ENCODE measurements around the gene TMEM203. TPM values are rescaled to one million over a fixed set of nuclear protein-coding genes. Genes with fewer than 3 reads are reported as not detected.

TMEM203 gene
- total RNA-seq, 5 donors from 2014 or later (not counting 1 experiment from before 2014, with no cell fraction given): 23.7 to 44.7 (median 42.1) TPM

GRCh38 chr9:137188490-137189296, 16.8 kb downstream of the TMEM203 start, which contains the start of the genes ANAPC2 and SSNA1:
Gene ANAPC2, minus strand, starts transcription at chr9:137188560. Its CDS starts 28 bp downstream, at chr9:137188532.
Gene SSNA1, plus strand, starts transcription at chr9:137188676. Its CDS starts 51 bp downstream, at chr9:137188727.
- Histone ChIP-seq H3K27me3 (replicated peaks in 1 of 2; ENCODE audit: control insufficient read depth in 2 of 2, extremely low read depth in 1 of 2, insufficient read depth in 2 of 2, low read length in 1 of 2) (no peaks in the 10 kb centered on the region), H3K4me1 (ENCODE audit: control insufficient read depth in 1 of 2, extremely low read depth in 1 of 2, insufficient read depth in 2 of 2, low read length in 2 of 2) (peaks cover 13 to 54% of the 10 kb centered on the region in 2 experiments), H3K27ac (ENCODE audit: low read length) (peak within 1 kb of the TSS; percentile 77), H3K4me3 (ENCODE audit: control insufficient read depth in 1 of 2, extremely low read depth in 1 of 2, low read length in 1 of 2) (peak within 1 kb of the TSS; percentile 91 to 99), H3K36me3 (ENCODE audit: control insufficient read depth in 2 of 2, extremely low read depth in 1 of 2, insufficient read depth in 1 of 2, low read length in 1 of 2) (peaks cover 6 to 42% of the 10 kb centered on the region in 2 donors), H3K9me3 (no peaks in the 10 kb centered on the region)
- ChIA-PET CTCF (interaction anchor here in 1 of 2 donors (0.6 to 1.4 kb wide), 5 partner anchors 12 to 398 kb away, joined by 3 to 5 read pairs (median 3); partner anchors contain the start of genes TMEM141 and TPRN), POLR2A (interaction anchor here (0.5 to 1.1 kb wide), 6 partner anchors 10 to 750 kb away, joined by 3 to 6 read pairs (median 4); partner anchors contain the start of gene TUBB4B (in 1 of the 2))
- H3K36me3 Mint-ChIP-seq: peaks cover 11% of the 10 kb centered on the region
- WGBS (ENCODE audit: insufficient coverage): under 1% methylated on average over 98 of the region's 98 CpGs
- ATAC-seq (replicated peaks in 1 of 4) (peak; percentile 78 to 85 (median 80)), DNase-seq (peak; percentile 75 to 98 (median 88))
- peak within 1 kb of the TSS; percentile 87 to 91 (median 88) for H3K4me3 Mint-ChIP-seq
- no peaks in the 10 kb centered on the region for H3K9me3 Mint-ChIP-seq
- H3K27ac Mint-ChIP-seq: peak within 1 kb of the TSS; percentile 90 to 91
- peaks cover 22 to 46% (median 42%) of the 10 kb centered on the region in 3 donors for H3K4me1 Mint-ChIP-seq
- no peaks in the 10 kb centered on the region for H3K27me3 Mint-ChIP-seq

- CTCF ChIA-PET: interaction anchor here in 1 of 2 donors (1.4 kb wide), 2 partner anchors 13 to 59 kb away, joined by 3 to 4 read pairs; partner anchors contain the start of gene TPRN
- WGBS (ENCODE audit: insufficient coverage): under 1% methylated on average over 30 of the region's 31 CpGs
- H3K4me3 Mint-ChIP-seq: peak overlapping the region; percentile 87 to 91 (median 88)
- Histone ChIP-seq H3K36me3 (ENCODE audit: control insufficient read depth in 2 of 2, extremely low read depth in 1 of 2, insufficient read depth in 1 of 2, low read length in 1 of 2) (peaks cover 7 to 48% of the 10 kb centered on the region in 2 donors), H3K4me3 (ENCODE audit: control insufficient read depth in 1 of 2, extremely low read depth in 1 of 2, low read length in 1 of 2) (peak overlapping the region; percentile 91 to 99), H3K27me3 (replicated peaks in 1 of 2; ENCODE audit: control insufficient read depth in 2 of 2, extremely low read depth in 1 of 2, insufficient read depth in 2 of 2, low read length in 1 of 2) (no peaks in the 10 kb centered on the region), H3K27ac (ENCODE audit: low read length) (peak overlapping the region; percentile 74), H3K9me3 (no peaks in the 10 kb centered on the region), H3K4me1 (ENCODE audit: control insufficient read depth in 1 of 2, extremely low read depth in 1 of 2, insufficient read depth in 2 of 2, low read length in 2 of 2) (peaks cover 13 to 54% of the 10 kb centered on the region in 2 experiments)
- H3K36me3 Mint-ChIP-seq: peaks cover 15% of the 10 kb centered on the region
- peak in 1 of 4 experiments; percentile 26 for ATAC-seq (replicated peaks in 1 of 4)
- no peak for DNase-seq
- peaks cover 22 to 46% (median 42%) of the 10 kb centered on the region in 3 donors for H3K4me1 Mint-ChIP-seq
- POLR2A ChIA-PET: interaction anchor here (0.9 to 1.0 kb wide), 2 partner anchors 15 to 53 kb away, joined by 3 read pairs; partner anchors contain the start of gene TUBB4B (in 1 of the 2)
- peak overlapping the region; percentile 85 to 90 for H3K27ac Mint-ChIP-seq
- H3K27me3 Mint-ChIP-seq: no peaks in the 10 kb centered on the region
- no peaks in the 10 kb centered on the region for H3K9me3 Mint-ChIP-seq
These were observed 17.4 kb downstream of the TMEM203 start for GRCh38 chr9:137188086-137188489.

- ATAC-seq (replicated peaks in 1 of 4) (no peak), DNase-seq (no peak)
- Mint-ChIP-seq H3K27me3 (no peaks in the 10 kb centered on the region), H3K9me3 (no peaks in the 10 kb centered on the region), H3K27ac (peak overlapping the region; percentile 83 to 85), H3K4me3 (peak overlapping the region; percentile 87 to 91 (median 88)), H3K4me1 (peaks cover 22 to 46% (median 42%) of the 10 kb centered on the region in 3 donors), H3K36me3 (peaks cover 15% of the 10 kb centered on the region)
- ChIA-PET CTCF (no interaction called here), POLR2A (interaction anchor here (0.9 to 1.0 kb wide), 2 partner anchors 15 to 54 kb away, joined by 3 read pairs; partner anchors contain the start of gene TUBB4B (in 1 of the 2))
- Histone ChIP-seq H3K9me3 (no peaks in the 10 kb centered on the region), H3K4me1 (ENCODE audit: control insufficient read depth in 1 of 2, extremely low read depth in 1 of 2, insufficient read depth in 2 of 2, low read length in 2 of 2) (peaks cover 13 to 54% of the 10 kb centered on the region in 2 experiments), H3K27me3 (replicated peaks in 1 of 2; ENCODE audit: control insufficient read depth in 2 of 2, extremely low read depth in 1 of 2, insufficient read depth in 2 of 2, low read length in 1 of 2) (no peaks in the 10 kb centered on the region), H3K27ac (ENCODE audit: low read length) (no peak overlapping the region), H3K36me3 (ENCODE audit: control insufficient read depth in 2 of 2, extremely low read depth in 1 of 2, insufficient read depth in 1 of 2, low read length in 1 of 2) (peaks cover 7 to 55% of the 10 kb centered on the region in 2 donors), H3K4me3 (ENCODE audit: control insufficient read depth in 1 of 2, extremely low read depth in 1 of 2, low read length in 1 of 2) (peak overlapping the region; percentile 91 to 99)
- 91% methylated on average over 14 of the region's 15 CpGs for WGBS (ENCODE audit: insufficient coverage)
These were observed 18.1 kb downstream of the TMEM203 start for GRCh38 chr9:137187386-137187785.

- Histone ChIP-seq H3K36me3 (ENCODE audit: control insufficient read depth in 2 of 2, extremely low read depth in 1 of 2, insufficient read depth in 1 of 2, low read length in 1 of 2) (peaks cover 12 to 60% of the 10 kb centered on the region in 2 donors), H3K4me1 (ENCODE audit: control insufficient read depth in 1 of 2, extremely low read depth in 1 of 2, insufficient read depth in 2 of 2, low read length in 2 of 2) (peaks cover 13 to 54% of the 10 kb centered on the region in 2 experiments), H3K27me3 (replicated peaks in 1 of 2; ENCODE audit: control insufficient read depth in 2 of 2, extremely low read depth in 1 of 2, insufficient read depth in 2 of 2, low read length in 1 of 2) (no peaks in the 10 kb centered on the region), H3K4me3 (ENCODE audit: control insufficient read depth in 1 of 2, extremely low read depth in 1 of 2, low read length in 1 of 2) (no peak overlapping the region), H3K9me3 (no peaks in the 10 kb centered on the region), H3K27ac (ENCODE audit: low read length) (no peak overlapping the region)
- Mint-ChIP-seq H3K4me1 (peaks cover 22 to 46% (median 42%) of the 10 kb centered on the region in 3 donors), H3K9me3 (no peaks in the 10 kb centered on the region), H3K27ac (no peak overlapping the region), H3K27me3 (no peaks in the 10 kb centered on the region), H3K36me3 (peaks cover 21% of the 10 kb centered on the region), H3K4me3 (peak overlapping the region; percentile 87 to 91 (median 88))
- ATAC-seq (replicated peaks in 1 of 4) (no peak), DNase-seq (no peak)
- ChIA-PET CTCF (no interaction called here), POLR2A (no interaction called here)
- 83% methylated on average over 6 of the region's 6 CpGs for WGBS (ENCODE audit: insufficient coverage)
These were observed 19.1 kb downstream of the TMEM203 start for GRCh38 chr9:137186385-137186784.

- no peak overlapping the region for H3K27ac Mint-ChIP-seq
- H3K4me1 Mint-ChIP-seq: peaks cover 22 to 46% (median 42%) of the 10 kb centered on the region in 3 donors
- peak overlapping the region in 2 of 3 donors; percentile 50 to 88 for H3K4me3 Mint-ChIP-seq
- 98% methylated on average over 15 of the region's 19 CpGs for WGBS (ENCODE audit: insufficient coverage)
- ATAC-seq (replicated peaks in 1 of 4) (no peak), DNase-seq (no peak)
- no peaks in the 10 kb centered on the region for H3K9me3 Mint-ChIP-seq
- Histone ChIP-seq H3K27ac (ENCODE audit: low read length) (no peak overlapping the region), H3K9me3 (no peaks in the 10 kb centered on the region), H3K4me1 (ENCODE audit: control insufficient read depth in 1 of 2, extremely low read depth in 1 of 2, insufficient read depth in 2 of 2, low read length in 2 of 2) (peaks cover 13 to 54% of the 10 kb centered on the region in 2 experiments), H3K27me3 (replicated peaks in 1 of 2; ENCODE audit: control insufficient read depth in 2 of 2, extremely low read depth in 1 of 2, insufficient read depth in 2 of 2, low read length in 1 of 2) (no peaks in the 10 kb centered on the region), H3K36me3 (ENCODE audit: control insufficient read depth in 2 of 2, extremely low read depth in 1 of 2, insufficient read depth in 1 of 2, low read length in 1 of 2) (peaks cover 12 to 65% of the 10 kb centered on the region in 2 donors), H3K4me3 (ENCODE audit: control insufficient read depth in 1 of 2, extremely low read depth in 1 of 2, low read length in 1 of 2) (no peak overlapping the region)
- peaks cover 21% of the 10 kb centered on the region for H3K36me3 Mint-ChIP-seq
- no peaks in the 10 kb centered on the region for H3K27me3 Mint-ChIP-seq
- ChIA-PET CTCF (no interaction called here), POLR2A (no interaction called here)
These were observed 19.5 kb downstream of the TMEM203 start for GRCh38 chr9:137185921-137186320.
